ENCODE data around the gene HGFAC. TPM values are rescaled to one million over a fixed set of nuclear protein-coding genes. Genes with fewer than 3 reads are reported as not detected.

The HGFAC gene
- total RNA-seq, 1 experiment from 2014 or later, result 0.28 TPM

- ChIA-PET CTCF (no interaction called here), POLR2A (no interaction called here)
- Mint-ChIP-seq H3K36me3 (ENCODE audit: insufficient read depth, unreplicated experiment) (peaks cover 19% of the 10 kb centered on the region), H3K9me3 (ENCODE audit: unreplicated experiment) (no peaks in the 10 kb centered on the region), H3K27me3 (ENCODE audit: insufficient read depth, unreplicated experiment) (no peaks in the 10 kb centered on the region), H3K4me1 (ENCODE audit: insufficient read depth, unreplicated experiment) (no peaks in the 10 kb centered on the region), H3K4me3 (ENCODE audit: unreplicated experiment) (no peak overlapping the region), H3K27ac (ENCODE audit: low read depth, unreplicated experiment) (no peak overlapping the region)
- BruUV-seq (replicated peaks), result no TSS peak
- TF ChIP-seq, protein P1, sequence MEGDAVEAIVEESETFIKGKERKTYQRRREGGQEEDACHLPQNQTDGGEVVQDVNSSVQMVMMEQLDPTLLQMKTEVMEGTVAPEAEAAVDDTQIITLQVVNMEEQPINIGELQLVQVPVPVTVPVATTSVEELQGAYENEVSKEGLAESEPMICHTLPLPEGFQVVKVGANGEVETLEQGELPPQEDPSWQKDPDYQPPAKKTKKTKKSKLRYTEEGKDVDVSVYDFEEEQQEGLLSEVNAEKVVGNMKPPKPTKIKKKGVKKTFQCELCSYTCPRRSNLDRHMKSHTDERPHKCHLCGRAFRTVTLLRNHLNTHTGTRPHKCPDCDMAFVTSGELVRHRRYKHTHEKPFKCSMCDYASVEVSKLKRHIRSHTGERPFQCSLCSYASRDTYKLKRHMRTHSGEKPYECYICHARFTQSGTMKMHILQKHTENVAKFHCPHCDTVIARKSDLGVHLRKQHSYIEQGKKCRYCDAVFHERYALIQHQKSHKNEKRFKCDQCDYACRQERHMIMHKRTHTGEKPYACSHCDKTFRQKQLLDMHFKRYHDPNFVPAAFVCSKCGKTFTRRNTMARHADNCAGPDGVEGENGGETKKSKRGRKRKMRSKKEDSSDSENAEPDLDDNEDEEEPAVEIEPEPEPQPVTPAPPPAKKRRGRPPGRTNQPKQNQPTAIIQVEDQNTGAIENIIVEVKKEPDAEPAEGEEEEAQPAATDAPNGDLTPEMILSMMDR (IDR thresholded peaks at IDR 0.05; ENCODE audit: unreplicated experiment), result no peak
- intact Hi-C loops (cut with micrococcal nuclease), result no loop called here
- no peak for DNase-seq (ENCODE audit: unreplicated experiment)
Measured at GRCh38 chr4:3411676-3412075, 30.1 kb upstream of the HGFAC start.

GRCh38 chr4:3412257-3413020, 29.3 kb upstream of the HGFAC start:
- ChIA-PET CTCF (interaction anchor here (0.7 kb wide), 1 partner anchor 80 kb away, joined by 3 read pairs; no protein-coding TSS in a partner anchor), POLR2A (no interaction called here)
- H3K9me3 Mint-ChIP-seq (ENCODE audit: unreplicated experiment), result no peaks in the 10 kb centered on the region
- H3K4me3 Mint-ChIP-seq (ENCODE audit: unreplicated experiment), result no peak overlapping the region
- H3K27ac Mint-ChIP-seq (ENCODE audit: low read depth, unreplicated experiment), result no peak overlapping the region
- intact Hi-C loops (cut with micrococcal nuclease), result no loop called here
- no peak for DNase-seq (ENCODE audit: unreplicated experiment)
- no TSS peak for BruUV-seq (replicated peaks)
- no peaks in the 10 kb centered on the region for H3K27me3 Mint-ChIP-seq (ENCODE audit: insufficient read depth, unreplicated experiment)
- H3K36me3 Mint-ChIP-seq (ENCODE audit: insufficient read depth, unreplicated experiment), result peaks cover 26% of the 10 kb centered on the region
- no peaks in the 10 kb centered on the region for H3K4me1 Mint-ChIP-seq (ENCODE audit: insufficient read depth, unreplicated experiment)
- TF ChIP-seq, protein P1 (IDR thresholded peaks at IDR 0.05; ENCODE audit: unreplicated experiment), result no peak

DNA sequence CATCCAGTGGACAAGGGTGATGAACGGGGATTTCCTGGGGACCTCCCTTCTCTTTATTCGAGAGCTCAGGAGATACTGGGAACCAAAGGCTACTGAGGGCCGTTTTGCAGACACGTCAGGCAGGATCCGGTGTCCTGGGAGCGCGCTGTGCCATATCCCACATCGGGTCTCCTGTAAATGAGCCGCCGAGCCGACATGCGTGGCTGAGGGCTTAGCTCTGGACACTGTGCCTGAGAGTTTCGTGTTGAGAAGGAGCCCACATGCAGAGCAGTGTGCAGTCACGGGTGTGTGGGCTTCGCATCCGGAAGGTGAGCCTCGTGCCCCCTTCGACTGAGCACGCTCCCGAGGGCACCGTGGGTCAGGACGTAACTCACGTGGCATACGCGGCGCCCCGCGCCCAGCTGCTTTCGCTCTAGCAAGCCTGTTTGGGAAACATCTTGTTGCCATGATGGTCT, 28.5 kb upstream of the HGFAC start:
- ChIA-PET POLR2A (no interaction called here), CTCF (interaction anchor here (0.6 kb wide), 1 partner anchor 31 kb away, joined by 3 read pairs; no protein-coding TSS in a partner anchor)
- Mint-ChIP-seq H3K4me1 (ENCODE audit: insufficient read depth, unreplicated experiment) (no peaks in the 10 kb centered on the region), H3K4me3 (ENCODE audit: unreplicated experiment) (no peak overlapping the region), H3K9me3 (ENCODE audit: unreplicated experiment) (no peaks in the 10 kb centered on the region), H3K27ac (ENCODE audit: low read depth, unreplicated experiment) (no peak overlapping the region), H3K36me3 (ENCODE audit: insufficient read depth, unreplicated experiment) (peaks cover 34% of the 10 kb centered on the region), H3K27me3 (ENCODE audit: insufficient read depth, unreplicated experiment) (no peaks in the 10 kb centered on the region)
- no TSS peak for BruUV-seq (replicated peaks)
- no peak for DNase-seq (ENCODE audit: unreplicated experiment)
- intact Hi-C loops (cut with micrococcal nuclease), result no loop called here
- TF ChIP-seq, protein P1 (IDR thresholded peaks at IDR 0.05; ENCODE audit: unreplicated experiment), result no peak

GRCh38 chr4:3413675-3414420, 27.9 kb upstream of the HGFAC start:
- BruUV-seq (replicated peaks), result no TSS peak
- no peak overlapping the region for H3K4me3 Mint-ChIP-seq (ENCODE audit: unreplicated experiment)
- TF ChIP-seq, protein P1 (IDR thresholded peaks at IDR 0.05; ENCODE audit: unreplicated experiment), result no peak
- no peak overlapping the region for H3K27ac Mint-ChIP-seq (ENCODE audit: low read depth, unreplicated experiment)
- CTCF ChIA-PET, result interaction anchor here (0.6 to 1.1 kb wide), 2 partner anchors 30 to 67 kb away, joined by 3 read pairs; no protein-coding TSS in a partner anchor
- peaks cover 40% of the 10 kb centered on the region for H3K36me3 Mint-ChIP-seq (ENCODE audit: insufficient read depth, unreplicated experiment)
- H3K9me3 Mint-ChIP-seq (ENCODE audit: unreplicated experiment), result no peaks in the 10 kb centered on the region
- no peak for DNase-seq (ENCODE audit: unreplicated experiment)
- intact Hi-C loops (cut with micrococcal nuclease), result no loop called here
- no peaks in the 10 kb centered on the region for H3K27me3 Mint-ChIP-seq (ENCODE audit: insufficient read depth, unreplicated experiment)
- no peaks in the 10 kb centered on the region for H3K4me1 Mint-ChIP-seq (ENCODE audit: insufficient read depth, unreplicated experiment)
- POLR2A ChIA-PET, result no interaction called here

Measured in MCF 10A (cell line).